ENCODE measurements around the gene PTTG1IP.

- TF ChIP-seq CTCF (conservative IDR thresholded peaks at IDR 0.05): no peak
- TF ChIP-seq ZFX (IDR thresholded peaks at IDR 0.05): no peak
Measured at GRCh38 chr21:44919111-44919912, 45.8 kb upstream of the PTTG1IP start.

All from C4-2B (cell line).